ENCODE measurements around the gene ZSCAN23. TPM values are rescaled to one million over a fixed set of nuclear protein-coding genes. Genes with fewer than 3 reads are reported as not detected.

Gene ZSCAN23
- 2.5 TPM in 1 of 2 replicates, not detected in the other for total RNA-seq

DNA sequence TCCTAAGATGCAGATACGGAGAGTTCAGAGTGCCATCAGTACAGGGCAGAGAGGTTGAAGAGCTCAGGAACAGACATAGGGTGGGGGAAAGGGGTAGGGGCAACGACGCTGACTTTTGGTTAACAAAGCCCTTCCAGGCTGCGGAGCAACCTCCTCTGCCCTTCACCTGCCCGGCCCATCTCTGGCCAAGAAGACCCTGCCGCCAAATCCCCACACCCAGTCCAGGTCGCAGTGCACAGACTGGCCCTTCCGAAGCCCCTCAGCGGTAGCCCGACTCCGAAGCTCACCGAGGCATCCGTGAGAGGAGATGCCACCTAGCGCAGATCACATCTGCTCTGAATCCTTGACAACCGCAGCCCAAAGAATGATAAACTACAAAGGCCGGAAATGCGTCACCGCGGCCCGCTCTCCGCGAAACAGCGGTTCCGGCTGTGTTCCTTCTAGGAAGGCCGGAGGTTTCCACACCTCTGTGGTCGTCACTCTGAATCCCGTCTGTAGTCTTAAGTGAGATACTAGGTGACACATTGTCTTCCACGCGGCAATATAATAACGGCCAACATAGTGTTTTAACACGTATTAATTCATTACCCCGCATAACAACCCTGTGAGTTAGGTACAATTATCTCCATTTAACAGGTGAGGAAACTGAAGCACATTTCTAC is at the start of gene ZSCAN23:
Gene ZSCAN23 (minus strand): TSS at position 380 of the 662 bp plus-strand sequence. CDS start 7,225 bp downstream, outside the sequence.

DNA sequence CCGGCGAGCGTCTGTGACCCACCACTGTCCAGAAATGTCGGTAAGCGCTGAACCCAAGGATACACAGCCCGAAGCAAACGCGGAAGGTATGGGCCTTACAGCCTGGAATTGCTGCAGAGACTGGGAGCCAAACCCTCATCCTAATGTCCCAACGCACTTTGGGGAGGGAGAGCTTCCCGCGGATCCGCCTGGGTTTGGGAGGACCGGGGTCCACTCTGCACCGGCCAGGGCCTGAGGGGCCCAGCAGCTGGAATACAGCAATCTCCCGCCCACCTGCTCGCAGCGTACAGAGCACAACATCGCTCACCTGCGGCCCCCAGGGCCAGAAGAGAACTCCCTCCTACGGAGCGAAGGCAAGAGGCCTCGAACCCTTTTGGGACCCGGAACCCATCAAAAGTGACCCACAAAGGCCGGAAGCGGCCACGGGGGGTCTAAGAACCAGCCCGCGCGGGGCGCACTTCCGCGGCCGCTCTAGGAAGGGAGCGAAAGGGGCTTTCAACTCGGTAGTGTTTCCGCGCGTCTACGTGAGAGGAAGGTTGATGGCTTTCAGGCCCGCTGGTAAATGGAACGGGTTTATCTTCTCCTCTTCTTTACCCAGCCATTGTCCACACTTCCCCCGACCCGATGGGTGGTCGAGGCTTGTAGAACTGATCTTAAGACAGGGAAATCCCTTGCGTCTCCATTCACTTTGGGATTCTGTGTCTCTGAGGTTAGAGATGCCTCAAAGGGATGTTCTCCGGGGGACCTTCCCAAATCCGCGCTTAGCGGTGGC is 43.8 kb downstream of the ZSCAN23 start, which contains the start of gene ZSCAN12:
Gene ZSCAN12 (minus strand): TSS at position 398 of the 772 bp plus-strand sequence. CDS start 1,342 bp downstream, outside the sequence.

Other genes with a start within 250 kb of the ZSCAN23 start
- 6.0 and 8.5 TPM in 2 replicates for gene ZSCAN9, start 218.2 kb downstream of the ZSCAN23 start, total RNA-seq
- gene ZKSCAN4, start 191.2 kb downstream of the ZSCAN23 start, total RNA-seq, result 2.7 and 5.4 TPM in 2 replicates
- gene NKAPL, start 184.2 kb downstream of the ZSCAN23 start, total RNA-seq, result 0.26 and 0.43 TPM in 2 replicates
- gene ZSCAN26, start 176.3 kb downstream of the ZSCAN23 start, total RNA-seq, result 5.5 and 13.1 TPM in 2 replicates
- gene PGBD1, start 161.9 kb downstream of the ZSCAN23 start, total RNA-seq, result 3.5 and 5.8 TPM in 2 replicates
- 10.2 TPM in 2 replicates for gene ZSCAN31, start 107.3 kb downstream of the ZSCAN23 start, total RNA-seq
- 2.2 and 6.3 TPM in 2 replicates for gene ZKSCAN3, start 93.5 kb downstream of the ZSCAN23 start, total RNA-seq
- 3.7 and 5.1 TPM in 2 replicates for gene ZSCAN12, start 43.7 kb downstream of the ZSCAN23 start, total RNA-seq
- gene GPX6, start 72.3 kb upstream of the ZSCAN23 start, total RNA-seq, result not detected in 2 replicates
- not detected in 2 replicates for gene GPX5, start 82.4 kb upstream of the ZSCAN23 start, total RNA-seq